ENCODE results near the gene DUSP15.

Gene DUSP15

DNA sequence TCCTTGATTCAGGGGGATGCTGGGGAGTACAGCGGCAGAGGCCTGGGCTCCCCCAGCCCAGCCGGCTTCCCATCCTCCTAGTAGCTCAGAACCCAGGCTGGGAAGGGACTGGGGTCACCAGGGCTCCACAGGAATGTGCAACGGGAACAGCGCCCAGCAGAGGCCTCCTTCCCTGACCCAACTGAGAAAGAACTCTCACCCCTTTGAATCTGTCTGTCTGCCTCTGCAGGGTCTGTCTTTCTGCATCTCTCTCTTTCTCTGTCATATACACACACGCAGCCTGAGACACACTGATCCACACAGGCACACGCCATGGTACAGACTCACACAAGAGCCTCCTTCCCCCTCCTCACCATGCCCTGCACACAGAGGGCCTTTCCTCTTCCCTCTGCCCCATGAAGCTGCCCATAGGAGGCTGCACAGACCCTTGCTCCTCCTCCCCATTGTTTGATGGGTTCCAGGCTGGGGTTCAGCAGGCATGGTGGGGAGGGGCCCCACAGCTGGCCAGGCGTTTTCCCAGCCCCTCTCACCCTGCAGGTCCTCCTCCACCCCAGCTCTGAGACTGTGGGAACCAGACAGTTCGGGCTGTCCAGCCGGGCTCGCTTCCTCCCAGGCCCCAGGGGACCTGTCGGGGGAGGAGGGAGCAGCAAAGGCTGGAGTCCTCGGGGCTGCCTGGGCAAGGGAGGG is 27.7 kb downstream of the DUSP15 start:
- Histone ChIP-seq H3K4me1 (peaks cover 72% of the 10 kb centered on the region), H3K36me3 (no peaks in the 10 kb centered on the region), H3K4me3 (no peak overlapping the region; the same call in 1 of the 2 replicates), H4K20me1 (no peaks in the 10 kb centered on the region), H3K27ac (peak overlapping the region; percentile 56), H3K9ac (peak overlapping the region; percentile 30), H3K27me3 (no peaks in the 10 kb centered on the region), H3K9me3 (no peaks in the 10 kb centered on the region), H3K4me2 (peak overlapping the region; percentile 85)
- no peak for TF ChIP-seq Cebpa-rat (IDR thresholded peaks at IDR 0.05)

DNA sequence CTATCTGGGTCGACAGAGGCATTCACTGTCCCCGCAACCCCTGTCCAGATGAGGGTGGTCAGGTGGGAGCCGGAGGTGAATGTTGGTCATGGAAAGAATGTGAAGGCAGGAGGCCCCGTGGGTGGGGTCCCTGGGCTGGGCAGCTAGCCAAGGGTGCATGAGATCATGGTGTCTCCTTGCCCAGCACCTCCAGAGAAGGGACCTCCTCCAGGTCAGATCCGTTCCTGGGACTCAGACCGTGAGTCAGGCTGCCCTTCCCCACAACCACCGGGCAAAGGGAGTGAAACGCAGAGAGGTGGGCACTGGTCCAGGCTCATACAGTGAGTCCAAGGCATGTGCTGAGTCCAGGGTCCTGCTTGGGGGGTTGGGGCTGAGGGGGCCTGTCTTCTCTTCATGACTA is 28.4 kb downstream of the DUSP15 start:
- Histone ChIP-seq H3K27ac (peak overlapping the region; percentile 56; the same call in 1 of the 2 replicates), H3K4me2 (peak overlapping the region; percentile 85), H4K20me1 (0 out of 2 replicates have a peak, but pooled peaks cover 6% of the 10 kb centered on the region), H3K9me3 (no peaks in the 10 kb centered on the region), H3K36me3 (no peaks in the 10 kb centered on the region), H3K4me1 (peaks cover 78% of the 10 kb centered on the region), H3K27me3 (no peaks in the 10 kb centered on the region), H3K4me3 (no peak overlapping the region), H3K9ac (0 out of 2 replicates have a peak overlapping the region, but pooled peaks have one; percentile 30)
- TF ChIP-seq Cebpa-rat (IDR thresholded peaks at IDR 0.05), result no peak

DNA sequence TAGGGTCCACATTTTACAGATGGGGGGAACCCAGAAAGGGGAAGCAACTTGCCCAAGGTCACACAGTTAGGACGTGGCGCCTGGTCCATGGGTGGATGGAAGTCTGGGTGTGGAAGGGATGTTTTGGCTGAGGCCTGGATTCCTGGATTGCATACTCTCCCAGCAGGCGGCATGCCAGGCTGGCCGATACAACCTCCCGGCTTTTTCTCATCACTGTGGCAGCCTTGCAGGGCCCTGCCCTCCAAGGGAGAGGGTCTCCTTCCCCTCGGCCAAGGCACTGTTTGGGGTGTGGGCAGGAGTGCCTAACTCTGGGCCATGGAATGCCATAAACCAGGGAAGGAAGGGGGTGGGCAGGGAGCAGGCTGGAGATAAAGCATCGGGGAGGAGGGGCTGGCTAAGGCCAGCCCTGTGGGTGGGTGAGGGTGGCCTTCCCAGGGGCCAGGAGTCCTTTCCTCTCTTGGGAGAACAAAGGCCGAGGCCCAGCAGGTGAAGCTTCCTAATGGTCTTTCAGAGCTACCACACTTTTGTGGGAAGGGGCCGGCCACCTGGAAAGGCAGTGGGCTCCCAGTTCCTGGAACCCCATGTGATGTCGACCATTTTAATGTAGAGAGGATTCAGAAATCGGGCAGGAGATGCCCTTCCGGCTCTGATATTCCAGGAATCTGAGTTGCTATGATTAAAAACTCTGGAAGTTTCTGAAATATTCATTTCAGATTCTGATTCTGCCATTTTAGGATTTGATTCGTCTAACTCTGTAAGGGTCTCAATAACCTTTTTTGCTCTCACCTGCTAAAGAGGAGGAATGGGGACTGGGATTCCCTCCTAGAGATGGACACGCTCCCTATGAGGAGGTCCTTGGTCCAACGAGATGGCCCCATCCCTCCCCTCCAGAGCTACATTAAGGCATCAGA is 29.2 kb downstream of the DUSP15 start:
- Histone ChIP-seq H3K4me3 (no peak overlapping the region), H3K9me3 (no peaks in the 10 kb centered on the region), H3K36me3 (no peaks in the 10 kb centered on the region), H3K27ac (no peak overlapping the region), H3K9ac (no peak overlapping the region), H3K4me2 (no peak overlapping the region), H3K27me3 (no peaks in the 10 kb centered on the region), H4K20me1 (peaks cover 13% of the 10 kb centered on the region; the same call in 1 of the 2 replicates), H3K4me1 (peaks cover 82% of the 10 kb centered on the region)
- no peak for TF ChIP-seq Cebpa-rat (IDR thresholded peaks at IDR 0.05)

GRCh38 chr20:31839782-31840487 is 30.4 kb downstream of the DUSP15 start:
- no peak for TF ChIP-seq Cebpa-rat (IDR thresholded peaks at IDR 0.05)
- H3K4me3 ChIP-seq, result no peak overlapping the region
- no peak overlapping the region for H3K4me2 ChIP-seq
- H4K20me1 ChIP-seq, result peaks cover 24% of the 10 kb centered on the region; the same call in 1 of the 2 replicates
- no peak overlapping the region for H3K9ac ChIP-seq
- H3K4me1 ChIP-seq, result peaks cover 82% of the 10 kb centered on the region
- H3K27me3 ChIP-seq, result no peaks in the 10 kb centered on the region
- no peaks in the 10 kb centered on the region for H3K9me3 ChIP-seq
- H3K27ac ChIP-seq, result no peak overlapping the region
- H3K36me3 ChIP-seq, result no peaks in the 10 kb centered on the region

DNA sequence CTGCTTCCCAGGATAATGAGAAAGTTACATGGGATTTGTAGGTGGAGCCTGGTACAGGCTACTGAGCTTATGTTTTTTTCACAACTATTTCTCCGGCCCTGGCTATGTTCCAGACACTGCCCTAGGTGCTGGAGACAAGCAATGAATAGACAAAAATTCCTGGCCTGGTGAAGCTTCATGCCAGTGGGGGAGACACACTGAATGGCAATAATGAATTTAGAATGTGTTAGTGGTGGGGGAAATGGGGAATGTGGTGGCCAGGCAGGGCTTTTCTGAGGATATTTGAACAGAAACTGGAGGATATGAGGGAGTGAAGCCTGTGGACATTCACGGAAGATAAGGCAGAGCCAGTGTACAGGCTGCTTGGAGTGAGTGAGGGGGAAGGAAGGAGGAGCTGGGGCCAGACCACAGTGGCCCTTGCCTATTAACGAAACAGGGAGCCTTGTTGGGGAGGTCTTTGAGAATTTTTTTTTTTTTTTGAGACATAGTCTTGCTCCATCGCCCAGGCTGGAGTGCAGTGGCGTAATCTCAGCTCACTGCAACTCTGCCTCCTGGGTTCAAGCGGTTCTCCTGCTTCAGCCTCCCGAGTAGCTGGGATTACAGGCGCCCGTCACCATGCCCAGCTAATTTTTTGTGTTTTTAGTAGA is 31.6 kb downstream of the DUSP15 start:
- Histone ChIP-seq H3K36me3 (no peaks in the 10 kb centered on the region), H3K4me2 (peak overlapping the region; percentile 37), H3K4me1 (peaks cover 82% of the 10 kb centered on the region), H4K20me1 (peaks cover 24% of the 10 kb centered on the region; the same call in 1 of the 2 replicates), H3K4me3 (no peak overlapping the region), H3K9me3 (no peaks in the 10 kb centered on the region), H3K27me3 (no peaks in the 10 kb centered on the region), H3K27ac (no peak overlapping the region), H3K9ac (no peak overlapping the region)
- TF ChIP-seq Cebpa-rat (IDR thresholded peaks at IDR 0.05), result no peak

DNA sequence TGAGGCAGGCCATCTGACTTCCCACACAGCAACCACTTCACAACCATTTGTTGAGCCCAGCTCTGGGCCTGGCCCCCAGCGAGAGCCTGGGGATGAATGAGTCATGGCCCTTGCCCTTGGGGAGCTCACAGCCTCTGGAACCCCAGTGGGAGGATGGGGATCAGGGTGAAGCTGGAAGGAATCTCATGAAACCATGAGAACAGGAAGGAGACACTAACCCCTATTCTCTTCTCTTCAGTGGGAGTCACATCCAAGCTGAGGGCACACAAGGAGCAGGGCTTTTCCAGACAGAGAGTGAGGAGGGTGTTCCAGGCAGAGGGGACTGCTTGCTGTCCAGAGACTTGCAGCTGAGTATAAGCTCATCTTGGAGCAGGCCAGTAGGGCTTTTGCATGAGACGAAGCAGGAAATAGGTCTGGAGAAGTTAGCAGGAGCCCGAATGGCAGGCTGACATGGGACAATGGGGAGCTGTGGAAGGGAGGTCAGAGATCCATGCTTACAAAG is 32.4 kb downstream of the DUSP15 start:
- Histone ChIP-seq H4K20me1 (peaks cover 24% of the 10 kb centered on the region; the same call in 1 of the 2 replicates), H3K27ac (no peak overlapping the region), H3K9ac (no peak overlapping the region), H3K4me1 (peaks cover 77% of the 10 kb centered on the region), H3K4me2 (peak overlapping the region; percentile 69), H3K4me3 (no peak overlapping the region), H3K36me3 (no peaks in the 10 kb centered on the region), H3K27me3 (no peaks in the 10 kb centered on the region), H3K9me3 (no peaks in the 10 kb centered on the region)
- no peak for TF ChIP-seq Cebpa-rat (IDR thresholded peaks at IDR 0.05)

GRCh38 chr20:31836853-31837608 is 33.3 kb downstream of the DUSP15 start:
- Histone ChIP-seq H3K4me2 (peak overlapping the region; percentile 69), H3K36me3 (no peaks in the 10 kb centered on the region)

More at GRCh38 chr20:31836853-31837608, 33.3 kb downstream of the DUSP15 start:
- H3K4me1 ChIP-seq, result peaks cover 68% of the 10 kb centered on the region
- H3K9ac ChIP-seq, result peak overlapping the region; percentile 39; the same call in 1 of the 2 replicates
- peaks cover 24% of the 10 kb centered on the region; the same call in 1 of the 2 replicates for H4K20me1 ChIP-seq
- H3K4me3 ChIP-seq, result 0 out of 2 replicates have a peak overlapping the region, but pooled peaks have one; percentile 2
- H3K27me3 ChIP-seq, result no peaks in the 10 kb centered on the region
- TF ChIP-seq Cebpa-rat (IDR thresholded peaks at IDR 0.05), result no peak
- peak overlapping the region; percentile 12 for H3K27ac ChIP-seq
- no peaks in the 10 kb centered on the region for H3K9me3 ChIP-seq

Measured in BLaER1 (cell line).